Esophagus (tissue), 2 donors: ENCODE results near the gene FAM83G. TPM values are rescaled to one million over a fixed set of nuclear protein-coding genes. Genes with fewer than 3 reads are reported as not detected.

Experiments used
- H3K27ac ChIP-seq, 2 donors: one replicate each; pipeline ENCODE4 v1.5.1; 2013; ENCODE audit warnings: low read depth in 2 of 2, mild to moderate bottlenecking in 2 of 2, inconsistent platforms in 1 of 2, low read length in 1 of 2, moderate library complexity in 1 of 2
- H3K27me3 ChIP-seq, 2 donors: one replicate each; pipeline ENCODE4 v1.6.1; 2013; ENCODE audit warnings: low read length in 2 of 2, control low read depth in 1 of 2, mild to moderate bottlenecking in 1 of 2; ENCODE audit not compliant: insufficient read depth in 2 of 2, control insufficient read depth in 1 of 2
- H3K36me3 ChIP-seq, 2 donors: one replicate each; pipeline ENCODE4 v1.6.1; 2013; ENCODE audit warnings: low read length in 1 of 2; ENCODE audit not compliant: control insufficient read depth in 2 of 2, insufficient read depth in 2 of 2
- H3K4me1 ChIP-seq, 2 donors: one replicate each; pipeline ENCODE4 v1.6.1; 2013; ENCODE audit warnings: low read length in 1 of 2; ENCODE audit not compliant: control insufficient read depth in 2 of 2, insufficient read depth in 2 of 2
- H3K4me3 ChIP-seq, 2 donors: one replicate each; pipeline ENCODE4 v1.5.1; 2013; ENCODE audit warnings: low read length in 2 of 2, mild to moderate bottlenecking in 2 of 2, low read depth in 1 of 2, moderate library complexity in 1 of 2
- H3K9me3 ChIP-seq, 2 donors: one replicate each; pipeline ENCODE4 v1.6.1; 2013; ENCODE audit warnings: mild to moderate bottlenecking in 2 of 2, low read depth in 1 of 2, low read length in 1 of 2, moderate library complexity in 1 of 2; ENCODE audit not compliant: control insufficient read depth in 2 of 2, insufficient read depth in 1 of 2
- WGBS, 2 donors: extraction: QIAGEN DNeasy Blood & Tissue Kit; methylation state at CpG; one replicate each; pipeline ENCODE4 v1.1.7; 2013; 5-methylcytosine and 5-hydroxymethylcytosine counted together
- polyA plus RNA-seq, 2 donors: library from polyadenylated mRNA; stranded (reverse); fragments of 200-250 nt; gene quantifications; one replicate each; pipeline ENCODE4 v1.2.3, GENCODE V29; 2013
- donor health status: healthy with polysubstance abuse.
- donor health status: Bipolar disorder and iron deficiency.

FAM83G gene
- polyA plus RNA-seq, 2 donors, result 33.2 to 37.1 TPM

DNA sequence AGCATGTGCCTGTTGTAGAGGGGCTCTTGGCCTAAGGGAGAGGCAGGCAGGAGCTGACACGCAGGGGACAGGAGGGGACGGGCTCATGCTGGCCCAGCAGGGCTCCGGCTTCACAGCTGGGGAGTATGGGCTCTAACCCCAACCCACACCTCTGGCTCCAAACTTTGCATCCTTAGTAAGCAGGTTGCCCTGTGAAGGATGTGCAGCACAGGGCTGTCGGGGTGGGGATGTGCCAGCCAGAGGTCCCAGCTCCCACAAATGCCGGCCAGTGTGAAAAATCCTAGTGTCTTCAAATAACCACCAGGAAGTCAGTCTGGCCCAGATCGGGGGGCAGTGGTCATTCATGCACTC, 14.0 kb upstream of the FAM83G start:
- WGBS, 2 donors, result 75 to 79% methylated on average over 6 of the region's 6 CpGs
- no peaks in the 10 kb centered on the region for H3K36me3 ChIP-seq

DNA sequence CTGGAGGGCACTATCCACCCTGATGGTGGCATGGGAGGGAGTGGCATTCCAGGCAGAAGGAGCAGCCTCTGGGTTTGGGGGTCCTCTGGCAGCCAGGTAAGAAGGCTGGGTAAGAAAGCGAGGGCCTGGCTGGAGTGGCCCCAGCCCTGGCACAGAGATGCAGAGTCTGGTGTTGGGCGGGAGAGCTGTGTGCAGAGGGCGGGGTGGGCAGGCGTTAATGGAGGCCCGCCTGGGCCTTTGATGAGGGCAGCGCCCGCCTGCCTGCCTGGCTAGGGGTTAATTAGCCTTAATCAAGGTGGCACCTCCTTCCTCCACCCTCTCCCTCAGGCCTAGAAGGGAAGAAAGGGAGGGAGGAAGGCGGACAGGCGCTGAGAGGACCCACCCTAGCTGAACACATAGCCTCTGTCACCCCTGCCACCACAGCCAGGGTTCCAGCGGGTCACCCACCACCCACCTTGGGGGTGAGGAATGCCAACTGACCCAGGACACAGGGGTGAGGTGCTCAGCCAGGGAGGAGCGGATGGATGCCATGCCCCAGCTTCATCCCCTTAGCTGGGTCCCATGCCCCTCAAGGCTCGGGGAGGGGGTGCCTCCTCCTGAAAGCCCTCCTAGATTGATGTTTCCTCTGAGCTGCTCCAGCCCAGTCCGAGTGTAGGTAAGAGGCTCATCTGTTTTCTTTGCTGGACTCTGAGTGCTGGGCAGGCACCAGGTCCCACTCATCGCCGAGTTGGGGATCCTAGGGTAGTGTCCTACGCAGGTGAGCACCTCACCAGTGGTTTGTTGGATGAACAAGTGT, 13.4 kb upstream of the FAM83G start:
- H3K36me3 ChIP-seq, result no peaks in the 10 kb centered on the region
- WGBS, 2 donors, result 66 to 79% methylated on average over 16 of the region's 16 CpGs
- H3K4me1 ChIP-seq, result peaks cover 0 to 31% of the 10 kb centered on the region in 2 donors
- H3K27me3 ChIP-seq, result no peaks in the 10 kb centered on the region
- no peaks in the 10 kb centered on the region for H3K9me3 ChIP-seq
- no peak overlapping the region for H3K4me3 ChIP-seq
- H3K27ac ChIP-seq, result no peak overlapping the region

More for the DNA sequence above, 14.0 kb upstream of the FAM83G start:
- H3K4me3 ChIP-seq, result no peak overlapping the region
- peaks cover 0 to 29% of the 10 kb centered on the region in 2 donors for H3K4me1 ChIP-seq
- no peaks in the 10 kb centered on the region for H3K27me3 ChIP-seq
- H3K9me3 ChIP-seq, result no peaks in the 10 kb centered on the region
- no peak overlapping the region for H3K27ac ChIP-seq

DNA sequence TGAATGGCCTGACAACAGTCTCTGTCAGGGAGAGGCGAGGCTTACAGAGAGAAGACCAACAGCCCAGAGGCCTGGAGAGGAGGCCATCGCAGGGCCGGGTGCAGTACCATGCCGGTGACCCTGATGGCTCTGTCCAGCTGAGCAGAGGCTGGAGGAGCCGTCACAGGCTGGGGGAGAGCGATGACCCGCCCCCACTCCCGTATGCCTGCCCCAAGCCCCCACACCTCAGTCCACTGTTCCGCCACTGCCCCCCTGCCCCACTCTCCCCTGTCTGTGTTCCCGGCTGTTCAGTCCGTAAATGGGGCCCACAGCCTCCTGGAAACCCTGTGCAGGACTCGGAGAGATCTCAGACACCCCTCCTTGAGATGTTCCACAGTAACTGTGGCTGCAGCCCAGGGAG, 12.8 kb upstream of the FAM83G start:
- Histone ChIP-seq H3K4me1 (peaks cover 0 to 31% of the 10 kb centered on the region in 2 donors), H3K27me3 (no peaks in the 10 kb centered on the region), H3K36me3 (no peaks in the 10 kb centered on the region), H3K4me3 (no peak overlapping the region), H3K9me3 (no peaks in the 10 kb centered on the region), H3K27ac (no peak overlapping the region)
- 78 to 83% methylated on average over 12 of the region's 12 CpGs for WGBS, 2 donors

DNA sequence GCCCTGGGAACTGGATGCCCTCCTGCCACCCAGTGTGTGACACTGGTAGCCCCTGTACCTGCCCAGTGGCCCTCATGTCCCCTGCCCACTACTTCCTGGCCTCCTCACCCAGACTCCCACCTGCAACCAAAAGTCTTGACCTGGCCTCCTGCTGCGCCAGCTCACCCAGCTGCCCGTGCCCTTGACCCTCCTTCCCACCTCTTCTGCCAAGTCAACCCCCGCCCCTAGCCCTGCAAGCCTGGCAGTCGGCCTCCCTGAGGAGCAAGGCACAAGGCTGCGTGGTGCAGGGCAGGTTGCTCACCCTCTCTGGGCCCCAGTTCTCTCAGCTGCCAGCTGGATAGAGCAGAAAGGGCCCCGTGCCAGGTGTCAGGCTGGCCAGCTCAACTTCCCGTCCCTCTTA, 12.3 kb upstream of the FAM83G start:
- 58 to 68% methylated on average over 7 of the region's 7 CpGs for WGBS, 2 donors
- H3K9me3 ChIP-seq, result no peaks in the 10 kb centered on the region
- H3K27me3 ChIP-seq, result no peaks in the 10 kb centered on the region
- peaks cover 0 to 31% of the 10 kb centered on the region in 2 donors for H3K4me1 ChIP-seq
- H3K36me3 ChIP-seq, result no peaks in the 10 kb centered on the region
- no peak overlapping the region for H3K4me3 ChIP-seq
- H3K27ac ChIP-seq, result peak overlapping the region in 1 of 2 donors; percentile 73

DNA sequence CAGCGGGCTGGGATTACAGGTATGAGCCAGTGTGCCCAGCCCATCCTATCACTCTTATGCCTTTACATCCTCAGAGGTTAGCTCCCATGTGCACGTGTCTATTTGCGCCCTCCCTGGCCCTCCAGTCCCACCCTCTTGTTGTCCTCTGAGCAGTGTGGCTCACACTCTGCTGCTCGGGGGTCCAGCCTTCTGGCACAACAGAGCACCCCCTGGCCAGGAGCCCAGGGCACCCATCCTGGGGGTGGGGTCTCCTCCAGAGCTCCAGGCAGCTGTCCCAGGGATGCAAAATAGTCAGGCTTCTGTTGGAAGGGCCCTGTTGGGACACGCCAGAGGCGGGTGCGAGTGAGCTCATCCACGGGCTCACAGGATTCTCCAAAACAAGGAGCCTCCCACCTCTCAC, 11.7 kb upstream of the FAM83G start:
- Histone ChIP-seq H3K27ac (peak overlapping the region; percentile 23 to 73), H3K4me3 (no peak overlapping the region), H3K27me3 (no peaks in the 10 kb centered on the region), H3K36me3 (no peaks in the 10 kb centered on the region), H3K9me3 (no peaks in the 10 kb centered on the region), H3K4me1 (peaks cover 0 to 37% of the 10 kb centered on the region in 2 donors)
- WGBS, 2 donors, result 60 to 64% methylated on average over 8 of the region's 8 CpGs

DNA sequence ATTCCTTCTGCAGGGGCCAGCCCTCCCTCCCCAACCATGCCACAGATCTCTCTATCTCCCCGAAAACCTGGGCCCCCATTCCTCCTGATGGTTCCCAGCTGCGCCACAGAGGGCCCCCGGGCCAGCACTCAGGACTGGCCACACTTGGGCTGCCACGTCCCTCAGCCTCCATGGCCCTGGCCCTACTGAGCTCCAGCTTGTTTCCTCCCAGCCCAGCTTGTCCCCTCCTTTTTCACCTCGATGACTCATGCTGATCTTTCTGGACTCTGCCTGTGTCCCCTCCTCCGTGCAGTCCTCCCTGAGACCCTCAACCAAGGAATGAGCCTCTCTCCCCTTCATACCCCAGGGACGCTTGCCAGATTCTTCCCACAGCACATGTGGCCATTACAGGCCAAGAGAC, 10.9 kb upstream of the FAM83G start:
- peak overlapping the region; percentile 84 to 96 for H3K27ac ChIP-seq
- no peak overlapping the region for H3K4me3 ChIP-seq
- H3K36me3 ChIP-seq, result no peaks in the 10 kb centered on the region
- no peaks in the 10 kb centered on the region for H3K9me3 ChIP-seq
- H3K4me1 ChIP-seq, result peaks cover 0 to 41% of the 10 kb centered on the region in 2 donors
- no peaks in the 10 kb centered on the region for H3K27me3 ChIP-seq
- WGBS, 2 donors, result 79 to 86% methylated on average over 7 of the region's 7 CpGs

DNA sequence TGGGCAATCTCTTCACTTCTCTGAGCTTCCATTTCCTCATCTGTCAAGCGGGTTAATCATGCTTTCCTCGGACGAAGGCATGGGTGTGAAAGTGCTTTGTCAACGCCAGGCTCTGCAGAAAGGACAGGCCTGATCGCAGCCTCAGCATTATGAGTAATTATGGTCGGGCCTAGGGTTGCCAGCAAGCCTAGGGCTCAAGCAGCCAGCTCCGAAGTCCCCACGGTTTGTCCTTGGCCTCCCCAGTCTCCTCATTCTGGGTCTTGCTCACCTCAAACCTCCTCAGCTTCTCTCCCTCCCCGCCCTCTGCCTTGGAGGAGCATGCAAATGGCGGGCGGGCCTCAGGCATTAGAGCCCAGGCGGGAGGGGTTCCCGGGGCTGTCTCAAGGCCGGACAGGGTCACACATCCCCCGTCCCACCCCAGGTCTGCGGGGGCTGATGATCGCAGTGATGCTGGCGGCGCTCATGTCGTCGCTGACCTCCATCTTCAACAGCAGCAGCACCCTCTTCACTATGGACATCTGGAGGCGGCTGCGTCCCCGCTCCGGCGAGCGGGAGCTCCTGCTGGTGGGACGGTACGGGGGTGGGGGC, 10.2 kb upstream of the FAM83G start:
- no peak overlapping the region for H3K4me3 ChIP-seq
- no peaks in the 10 kb centered on the region for H3K36me3 ChIP-seq
- WGBS, 2 donors, result 75 to 78% methylated on average over 29 of the region's 29 CpGs
- peak overlapping the region; percentile 84 to 96 for H3K27ac ChIP-seq
- H3K27me3 ChIP-seq, result no peaks in the 10 kb centered on the region
- no peaks in the 10 kb centered on the region for H3K9me3 ChIP-seq
- peaks cover 0 to 41% of the 10 kb centered on the region in 2 donors for H3K4me1 ChIP-seq

DNA sequence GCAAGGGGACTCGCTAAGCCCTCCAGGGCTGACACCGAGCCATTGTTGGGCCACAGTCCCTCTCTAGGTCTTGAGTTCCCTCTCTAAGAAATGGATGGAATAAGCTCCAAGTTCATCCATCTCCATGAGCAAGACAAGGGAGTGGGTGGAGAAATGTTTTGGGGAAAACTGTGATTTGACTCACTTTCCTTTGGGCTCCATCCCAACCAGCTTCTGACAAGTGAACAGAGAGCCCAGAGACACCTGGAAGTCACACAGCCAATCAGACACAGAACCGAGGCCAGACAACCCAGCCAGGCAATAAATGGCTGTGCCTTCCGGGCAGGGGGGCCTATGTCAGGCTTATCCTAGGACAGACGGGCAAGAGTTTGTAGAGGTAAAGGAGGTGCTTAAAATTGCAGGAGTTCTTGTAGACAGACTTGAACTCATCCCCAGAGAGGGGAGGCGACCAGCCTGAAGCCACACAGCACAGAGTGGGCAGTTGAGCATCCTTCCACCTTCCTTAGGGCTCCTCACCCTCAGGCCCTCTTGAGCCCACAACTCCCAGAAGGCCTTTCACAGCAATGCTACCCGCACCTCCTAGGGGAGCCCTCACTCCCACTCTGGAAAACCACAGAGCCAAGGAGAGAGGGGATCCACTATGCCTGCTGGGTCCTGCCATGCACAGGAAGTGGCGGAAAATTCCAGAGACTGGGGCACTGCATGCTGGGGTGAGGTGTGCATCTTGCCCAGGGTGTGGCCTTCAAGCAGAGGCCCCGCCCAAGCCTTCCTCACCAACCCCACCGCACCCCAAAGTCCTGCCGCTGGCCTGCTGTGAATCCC, 9.5 kb upstream of the FAM83G start:
- no peak overlapping the region for H3K4me3 ChIP-seq
- H3K27ac ChIP-seq, result peak overlapping the region; percentile 85 to 87
- no peaks in the 10 kb centered on the region for H3K36me3 ChIP-seq
- peaks cover 0 to 41% of the 10 kb centered on the region in 2 donors for H3K4me1 ChIP-seq
- H3K9me3 ChIP-seq, result no peaks in the 10 kb centered on the region
- WGBS, 2 donors, result 75 to 88% methylated on average over 11 of the region's 11 CpGs
- H3K27me3 ChIP-seq, result no peaks in the 10 kb centered on the region

DNA sequence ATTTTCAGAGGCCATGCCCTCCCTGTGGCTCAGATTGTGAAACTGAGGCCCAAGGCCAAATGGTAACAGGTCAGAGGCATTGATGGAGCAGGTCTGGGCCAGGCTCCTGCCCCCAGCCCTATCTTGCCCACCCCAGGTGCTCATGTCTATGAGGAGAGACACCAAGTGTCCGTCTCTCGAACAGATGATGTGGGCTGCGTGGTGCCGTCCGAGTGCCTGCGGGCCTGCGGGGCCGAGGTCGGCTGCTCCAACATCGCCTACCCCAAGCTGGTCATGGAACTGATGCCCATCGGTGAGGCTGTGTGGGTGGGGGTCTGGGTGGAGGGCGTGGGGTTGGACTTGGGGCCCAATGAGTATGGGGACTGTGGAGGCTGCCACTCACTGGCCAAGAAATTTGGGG, 8.7 kb upstream of the FAM83G start:
- Histone ChIP-seq H3K4me1 (peaks cover 0 to 38% of the 10 kb centered on the region in 2 donors), H3K9me3 (no peaks in the 10 kb centered on the region), H3K36me3 (no peaks in the 10 kb centered on the region), H3K4me3 (no peak overlapping the region), H3K27ac (peak overlapping the region in 1 of 2 donors; percentile 85), H3K27me3 (no peaks in the 10 kb centered on the region)
- 96 to 97% methylated on average over 12 of the region's 12 CpGs for WGBS, 2 donors
